Ascending aorta (tissue), 2 donors: ENCODE measurements around the gene LSMEM2. TPM values are rescaled to one million over a fixed set of nuclear protein-coding genes. Genes with fewer than 3 reads are reported as not detected.

Experiments
- DNase-seq, 2 donors: peaks; one replicate each; pipeline ENCODE4 v3.0.0-alpha.2; 2019; ENCODE audit warnings: low spot score in 2 of 2
- H3K27ac ChIP-seq, 2 donors: fragments of 200-600 bp; sonication (generic); one replicate each; pipeline ENCODE4 v1.5.1; 2016 to 2017; ENCODE audit warnings: mild to moderate bottlenecking in 1 of 2
- H3K27me3 ChIP-seq: fragments of 200-600 bp; sonication (generic); one replicate; pipeline ENCODE4 v1.5.1; 2017
- H3K36me3 ChIP-seq, 2 donors: fragments of 200-600 bp; sonication (generic); one replicate each; pipeline ENCODE4 v1.5.1; 2016
- H3K4me1 ChIP-seq, 2 donors: fragments of 200-600 bp; sonication (generic); one replicate each; pipeline ENCODE4 v1.5.1; 2016 to 2017; ENCODE audit warnings: mild to moderate bottlenecking in 1 of 2
- H3K4me3 ChIP-seq, 2 donors: fragments of 200-600 bp; sonication (generic); one replicate each; pipeline ENCODE4 v1.5.1; 2016 to 2017; ENCODE audit warnings: mild to moderate bottlenecking in 1 of 2
- H3K9me3 ChIP-seq, 2 donors: fragments of 200-600 bp; sonication (generic); one replicate each; pipeline ENCODE4 v1.5.1; 2016
- intact Hi-C: fragments of 100-400 bp; cut with DNase I; formaldehyde crosslinking; loops from one replicate; pipeline ENCODE4 v1.15.1; 2023
- total RNA-seq: library from RNA; depleted of rRNA; stranded (reverse); fragments of >200 nt; gene quantifications from one replicate; pipeline ENCODE4 v1.1.0, GENCODE V29; 2016
- TF ChIP-seq, protein P1 (sequence below), 3 experiments: fragments of 200-600 bp in 2 of 3; fragments of 450-650 bp in 1 of 3; sonication (generic) in 2 of 3; IDR thresholded peaks; one replicate each; pipeline ENCODE4 v1.5.1; 2016 to 2019; ENCODE audit warnings: antibody characterized with exemption in 3 of 3, mild to moderate bottlenecking in 1 of 3, moderate library complexity in 1 of 3

LSMEM2 gene
- total RNA-seq, 1 donor from 2014 or later = not detected

DNA sequence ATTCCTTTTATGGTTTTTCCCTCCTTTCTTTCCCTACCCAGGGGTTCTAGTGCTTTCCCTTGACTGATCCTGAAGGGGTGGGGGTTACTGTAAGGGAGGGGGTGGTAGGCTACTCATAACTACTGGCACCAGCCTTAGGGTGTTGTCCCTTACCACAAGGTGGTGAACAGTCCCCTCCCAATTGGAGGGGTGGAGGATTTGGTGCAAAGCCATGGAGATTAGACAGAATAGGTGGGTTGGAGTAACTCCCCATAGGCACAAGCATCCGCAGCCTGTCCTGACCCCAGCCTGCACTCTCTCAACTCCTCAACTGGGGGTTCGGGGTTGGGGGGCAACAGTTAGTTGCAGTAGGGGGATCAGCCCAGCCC is 46.2 kb downstream of the LSMEM2 start:
- H3K9me3 ChIP-seq = no peaks in the 10 kb centered on the region
- no peak for DNase-seq
- H3K27ac ChIP-seq = no peak overlapping the region
- peaks cover 8 to 30% of the 10 kb centered on the region in 2 donors for H3K4me1 ChIP-seq
- H3K4me3 ChIP-seq = no peak overlapping the region
- intact Hi-C loops = no loop called here
- H3K27me3 ChIP-seq = no peaks in the 10 kb centered on the region
- TF ChIP-seq, protein P1, sequence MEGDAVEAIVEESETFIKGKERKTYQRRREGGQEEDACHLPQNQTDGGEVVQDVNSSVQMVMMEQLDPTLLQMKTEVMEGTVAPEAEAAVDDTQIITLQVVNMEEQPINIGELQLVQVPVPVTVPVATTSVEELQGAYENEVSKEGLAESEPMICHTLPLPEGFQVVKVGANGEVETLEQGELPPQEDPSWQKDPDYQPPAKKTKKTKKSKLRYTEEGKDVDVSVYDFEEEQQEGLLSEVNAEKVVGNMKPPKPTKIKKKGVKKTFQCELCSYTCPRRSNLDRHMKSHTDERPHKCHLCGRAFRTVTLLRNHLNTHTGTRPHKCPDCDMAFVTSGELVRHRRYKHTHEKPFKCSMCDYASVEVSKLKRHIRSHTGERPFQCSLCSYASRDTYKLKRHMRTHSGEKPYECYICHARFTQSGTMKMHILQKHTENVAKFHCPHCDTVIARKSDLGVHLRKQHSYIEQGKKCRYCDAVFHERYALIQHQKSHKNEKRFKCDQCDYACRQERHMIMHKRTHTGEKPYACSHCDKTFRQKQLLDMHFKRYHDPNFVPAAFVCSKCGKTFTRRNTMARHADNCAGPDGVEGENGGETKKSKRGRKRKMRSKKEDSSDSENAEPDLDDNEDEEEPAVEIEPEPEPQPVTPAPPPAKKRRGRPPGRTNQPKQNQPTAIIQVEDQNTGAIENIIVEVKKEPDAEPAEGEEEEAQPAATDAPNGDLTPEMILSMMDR (IDR thresholded peaks at IDR 0.05) = no peak
- H3K36me3 ChIP-seq = peaks cover 8 to 24% of the 10 kb centered on the region in 2 donors

DNA sequence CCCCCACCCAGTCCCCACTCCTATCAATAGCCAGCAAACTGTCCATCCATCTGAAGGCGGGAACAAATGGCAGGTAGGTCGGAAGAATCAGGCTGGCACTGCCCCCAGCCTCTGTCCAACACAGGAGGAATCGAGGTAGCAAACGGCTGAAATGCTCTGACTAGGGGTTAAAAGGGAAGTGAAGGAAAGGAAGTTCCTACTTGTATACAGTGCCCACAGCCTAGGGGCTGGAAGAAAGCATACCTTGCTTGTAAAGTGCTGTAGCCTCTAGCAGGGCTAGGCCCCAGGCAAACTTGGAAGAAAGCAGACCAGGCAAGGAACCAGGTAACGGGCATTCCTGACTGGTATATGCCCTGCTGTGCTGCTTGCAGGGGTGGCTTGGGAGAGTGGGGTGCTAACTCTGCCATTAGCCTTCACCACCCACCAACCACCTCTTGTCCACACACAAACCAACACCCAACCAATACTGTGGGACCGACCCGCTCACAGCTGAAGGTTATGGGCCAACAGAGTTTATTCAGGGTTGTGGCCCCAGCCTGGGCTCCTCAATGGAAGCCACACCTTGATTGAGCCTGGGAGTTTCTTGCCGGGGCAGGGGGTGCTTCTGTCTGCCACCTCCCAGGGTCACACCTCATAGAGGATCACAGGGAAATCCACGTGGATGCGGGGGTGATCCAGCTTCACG is 46.8 kb downstream of the LSMEM2 start:
- peaks cover 13 to 29% of the 10 kb centered on the region in 2 donors for H3K36me3 ChIP-seq
- no peaks in the 10 kb centered on the region for H3K27me3 ChIP-seq
- H3K4me3 ChIP-seq = no peak overlapping the region
- TF ChIP-seq, protein P1 (IDR thresholded peaks at IDR 0.05) = no peak
- DNase-seq = no peak
- intact Hi-C loops = no loop called here
- peaks cover 5 to 24% of the 10 kb centered on the region in 2 donors for H3K4me1 ChIP-seq
- H3K27ac ChIP-seq = peak overlapping the region in 1 of 2 donors; percentile 24
- H3K9me3 ChIP-seq = no peaks in the 10 kb centered on the region

DNA sequence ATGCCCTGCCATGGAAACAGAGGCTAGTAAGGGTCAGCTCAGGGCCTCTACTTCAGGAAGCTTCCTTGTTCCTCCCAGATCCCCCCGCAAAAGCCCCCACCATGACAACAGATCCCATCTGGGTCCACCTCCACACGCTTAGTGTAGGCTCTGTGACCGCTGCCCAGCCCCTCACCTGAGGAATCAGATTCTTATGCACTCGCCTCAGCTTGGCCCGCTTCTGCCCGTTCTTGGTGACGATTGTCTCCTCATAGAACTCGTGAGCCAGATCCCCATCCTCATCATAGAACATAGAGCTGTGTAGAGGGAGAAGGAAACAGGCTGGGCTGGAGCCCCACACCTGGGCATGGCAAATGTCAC is 47.3 kb downstream of the LSMEM2 start:
- intact Hi-C loops = no loop called here

DNA sequence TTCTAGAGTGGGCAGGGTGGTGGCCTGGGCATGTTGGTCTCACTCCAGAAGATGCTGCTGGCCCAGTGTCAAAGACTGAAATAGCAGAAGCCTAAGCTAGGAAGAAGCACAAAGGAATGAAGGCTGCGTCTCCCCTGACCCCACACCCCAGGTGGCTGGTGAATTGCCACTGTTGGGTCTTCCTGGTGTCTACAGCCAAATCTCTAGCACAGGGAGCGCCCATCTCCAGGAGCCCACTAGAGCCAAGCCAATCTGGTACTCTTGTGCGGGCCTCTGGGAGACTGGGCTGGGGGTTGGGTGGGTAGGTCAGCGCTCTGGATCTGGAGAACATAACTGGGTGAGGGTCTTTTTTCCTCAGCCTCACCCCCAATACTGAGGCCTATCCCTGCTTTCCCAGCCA is 48.2 kb downstream of the LSMEM2 start:
- Histone ChIP-seq H3K9me3 (no peaks in the 10 kb centered on the region), H3K27ac (peak overlapping the region; percentile 84 to 89), H3K4me1 (peaks cover 5 to 20% of the 10 kb centered on the region in 2 donors), H3K4me3 (peak overlapping the region; percentile 81 to 95), H3K27me3 (no peaks in the 10 kb centered on the region), H3K36me3 (peaks cover 28 to 44% of the 10 kb centered on the region in 2 donors)
- TF ChIP-seq, protein P1 (IDR thresholded peaks at IDR 0.05) = no peak
- DNase-seq = no peak
- intact Hi-C loops = no loop called here

More for the DNA sequence above, 47.3 kb downstream of the LSMEM2 start:
- Histone ChIP-seq H3K36me3 (peaks cover 18 to 34% of the 10 kb centered on the region in 2 donors), H3K27me3 (no peaks in the 10 kb centered on the region), H3K9me3 (no peaks in the 10 kb centered on the region), H3K27ac (no peak overlapping the region), H3K4me1 (peaks cover 5 to 23% of the 10 kb centered on the region in 2 donors), H3K4me3 (no peak overlapping the region)
- TF ChIP-seq, protein P1 (IDR thresholded peaks at IDR 0.05) = no peak
- DNase-seq = no peak

DNA sequence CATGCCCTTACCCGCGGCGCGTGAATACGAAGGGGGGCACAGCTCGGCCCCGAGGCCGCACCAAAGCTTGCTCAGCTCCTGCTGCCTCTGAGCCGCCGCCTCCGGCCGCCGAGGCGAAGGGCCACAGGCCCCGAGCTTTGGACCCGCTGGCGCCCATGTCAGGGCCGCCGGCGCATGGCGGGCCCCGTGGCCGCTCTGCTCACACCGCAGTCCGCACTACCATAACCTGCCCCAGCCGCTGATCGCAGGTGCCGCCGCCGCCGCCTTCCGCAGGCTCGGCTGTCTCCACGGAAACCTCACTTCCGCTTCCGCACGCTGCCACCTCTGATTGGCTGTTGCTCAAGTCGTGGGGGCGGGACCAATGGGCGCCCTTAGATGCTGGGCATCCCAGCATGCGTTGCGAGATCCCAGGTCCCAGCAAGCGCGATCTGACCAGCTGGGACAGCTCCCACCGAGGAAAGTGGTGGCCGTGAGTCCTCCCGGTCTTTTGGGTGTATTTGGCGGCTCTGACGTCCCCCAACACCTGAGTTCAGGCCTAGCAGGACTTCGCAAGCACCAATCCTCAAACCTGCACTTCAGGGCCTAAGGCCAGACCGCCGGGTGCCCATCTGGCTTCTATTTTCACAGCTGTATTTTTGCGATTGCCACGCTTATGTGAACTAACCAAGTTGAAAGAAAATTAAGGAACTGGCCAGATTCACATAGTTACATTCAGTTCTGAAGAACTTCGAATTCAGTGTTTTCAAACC is 49.2 kb downstream of the LSMEM2 start, which contains the start of gene TUSC2:
Gene TUSC2 (minus strand): TSS at position 281 of the 749 bp plus-strand sequence. CDS start 124 bp downstream, at position 157.
- H3K4me3 ChIP-seq = peak within 1 kb of the TSS; percentile 81 to 95
- H3K4me1 ChIP-seq = peaks cover 5 to 16% of the 10 kb centered on the region in 2 donors
- H3K36me3 ChIP-seq = peaks cover 28 to 48% of the 10 kb centered on the region in 2 donors
- H3K27ac ChIP-seq = peak within 1 kb of the TSS; percentile 84 to 89
- peak; percentile 90 to 99 for DNase-seq
- intact Hi-C loops = loop anchor here (2.0 kb wide), 1 partner anchor 67 kb away; no protein-coding TSS in a partner anchor
- TF ChIP-seq, protein P1 (IDR thresholded peaks at IDR 0.05) = no peak
- H3K9me3 ChIP-seq = no peaks in the 10 kb centered on the region
- no peaks in the 10 kb centered on the region for H3K27me3 ChIP-seq
